DMS153 (cell line): ENCODE results near the gene MEF2B.
"Not testable (repeated sequence)": the region's sequence is repeated elsewhere in the genome, so short reads cannot be mapped to it uniquely, and the experiment has no call there.

ENCODE experiments used
- DNase-seq: peaks from one replicate; lab custom pipeline; 2025; lab: John Stamatoyannopoulos, UW

Gene MEF2B

GRCh38 chr19:19126102-19126501 lies 44.0 kb downstream of the MEF2B start:
- no peak for DNase-seq

GRCh38 chr19:19123386-19123785 lies 46.7 kb downstream of the MEF2B start:
- no peak for DNase-seq

- DNase-seq = no peak
These were observed 47.2 kb downstream of the MEF2B start for GRCh38 chr19:19122902-19123301.

DNA sequence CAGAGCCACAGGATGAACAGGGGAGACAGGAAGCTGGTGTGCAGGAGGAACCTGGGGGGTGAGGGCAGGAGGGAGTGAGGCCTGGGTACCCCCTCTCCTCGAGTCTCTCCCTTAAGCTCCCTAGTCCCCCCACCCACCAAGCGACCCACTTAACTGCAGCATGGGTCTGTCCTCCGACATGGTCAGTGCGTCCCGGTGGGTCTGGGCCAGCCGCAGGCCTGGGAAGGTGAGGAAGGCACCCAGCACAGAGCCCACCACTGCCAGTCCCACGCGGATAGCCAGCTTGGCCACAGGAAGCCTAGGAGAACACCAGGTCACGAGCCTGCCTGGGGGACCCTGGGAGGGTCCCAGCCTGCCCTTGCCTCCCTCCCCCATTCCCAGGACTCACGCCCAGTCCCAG lies 48.7 kb downstream of the MEF2B start:
- no peak for DNase-seq

- no peak for DNase-seq
These were observed 49.5 kb downstream of the MEF2B start for GRCh38 chr19:19120308-19121231.

- DNase-seq = no peak
These were observed 50.5 kb downstream of the MEF2B start for GRCh38 chr19:19119325-19120237.

- peak; percentile 0 for DNase-seq
These were observed 54.1 kb downstream of the MEF2B start for GRCh38 chr19:19115954-19116353.

- DNase-seq = no peak
These were observed 56.9 kb downstream of the MEF2B start for GRCh38 chr19:19113040-19113626.

GRCh38 chr19:19111967-19112580 lies 58.0 kb downstream of the MEF2B start:
- DNase-seq = no peak

DNA sequence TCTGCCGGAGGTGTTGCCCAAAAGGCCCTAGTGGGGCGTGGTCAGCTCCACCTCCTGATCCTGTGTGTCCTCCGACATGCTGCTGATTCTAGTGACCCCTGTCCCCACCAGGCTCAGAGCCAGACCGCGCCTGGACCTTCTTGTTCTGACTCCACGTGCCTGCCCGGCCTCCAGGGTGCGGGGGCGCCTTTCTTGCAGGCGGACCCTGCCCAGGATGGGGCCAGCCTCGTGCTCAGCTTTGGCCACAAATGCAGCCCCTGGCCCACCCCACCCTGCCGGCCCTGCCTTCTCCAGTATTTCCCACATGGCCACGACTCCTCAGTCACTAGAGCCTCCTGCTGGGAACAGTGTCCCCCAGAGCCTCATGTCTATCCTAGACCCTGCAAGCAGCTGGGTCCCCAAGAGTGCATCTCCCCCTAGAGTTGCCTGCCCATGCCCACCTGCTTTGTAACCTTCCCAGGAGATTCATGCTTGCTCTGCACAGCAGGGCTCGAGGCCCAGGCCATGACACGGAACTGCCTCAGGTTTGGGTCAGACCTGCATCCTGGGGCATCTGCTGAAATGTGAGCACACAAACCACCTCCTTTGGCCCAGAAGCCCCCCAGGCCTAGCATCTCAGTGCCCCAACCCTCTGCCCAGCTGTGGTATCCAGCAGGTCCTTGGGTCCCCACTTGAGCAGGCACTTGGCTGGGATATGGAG lies 58.8 kb downstream of the MEF2B start:
- no peak for DNase-seq

GRCh38 chr19:19110410-19111135 lies 59.5 kb downstream of the MEF2B start:
- DNase-seq = no peak

GRCh38 chr19:19109601-19110000 lies 60.5 kb downstream of the MEF2B start:
- DNase-seq = no peak

- no peak for DNase-seq
These were observed 62.4 kb downstream of the MEF2B start for GRCh38 chr19:19107654-19108053.

- not testable (repeated sequence) for DNase-seq
These were observed 63.1 kb downstream of the MEF2B start for GRCh38 chr19:19106938-19107337.

DNA sequence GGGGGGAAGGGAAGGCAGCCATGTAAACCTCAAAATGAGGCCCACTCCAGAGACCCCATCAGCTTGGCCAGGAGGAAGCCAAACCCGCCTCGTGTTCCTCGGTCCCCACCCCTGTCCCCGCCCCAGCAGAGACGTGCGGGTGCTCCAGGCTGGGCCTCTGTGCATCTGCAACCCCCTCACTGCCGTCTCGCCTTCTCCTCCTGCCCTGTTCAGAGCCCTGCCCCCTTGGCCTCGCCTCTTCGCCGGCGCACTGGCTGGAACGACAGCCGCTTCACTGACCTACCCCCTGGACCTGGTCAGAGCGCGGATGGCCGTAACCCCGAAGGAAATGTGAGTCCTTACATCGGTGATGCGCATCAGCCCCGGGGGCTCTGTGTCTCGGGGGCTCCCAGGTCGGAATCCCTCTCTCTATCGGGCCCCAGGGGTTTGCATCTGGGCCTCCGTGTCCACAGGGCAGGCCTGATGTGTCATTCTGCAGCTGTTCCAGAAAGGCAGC lies 64.0 kb downstream of the MEF2B start:
- no peak for DNase-seq

DNA sequence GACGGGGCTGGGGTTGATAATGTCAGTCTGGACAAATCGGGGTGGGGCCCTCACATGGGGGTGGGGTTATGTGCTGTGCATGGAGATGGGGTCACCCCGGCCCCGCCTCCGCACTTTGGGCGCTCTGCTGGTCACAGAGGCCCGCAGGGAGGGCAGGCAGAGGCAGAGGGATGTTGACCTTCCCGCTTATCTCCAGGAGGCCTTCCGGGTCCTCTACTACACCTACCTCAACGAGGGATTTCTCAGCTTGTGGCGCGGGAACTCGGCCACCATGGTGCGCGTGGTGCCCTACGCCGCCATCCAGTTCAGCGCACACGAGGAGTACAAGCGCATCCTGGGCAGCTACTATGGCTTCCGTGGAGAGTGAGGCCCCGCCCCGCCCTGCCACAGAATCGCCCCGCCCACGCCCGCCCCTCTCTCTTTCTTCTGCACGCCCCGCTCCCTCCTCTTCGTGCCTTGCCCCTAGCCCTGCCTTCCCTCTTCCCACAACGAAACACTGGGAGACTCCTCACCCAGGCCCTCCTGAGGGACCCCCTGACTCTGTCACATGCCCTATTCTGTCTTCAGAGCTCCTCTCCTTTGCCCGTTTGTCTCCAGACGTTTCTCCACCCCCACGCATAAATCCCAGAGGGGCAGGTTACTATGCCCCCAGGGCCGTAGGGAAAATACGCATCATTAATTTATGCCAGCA lies 64.6 kb downstream of the MEF2B start:
- peak; percentile 61 for DNase-seq

DNA sequence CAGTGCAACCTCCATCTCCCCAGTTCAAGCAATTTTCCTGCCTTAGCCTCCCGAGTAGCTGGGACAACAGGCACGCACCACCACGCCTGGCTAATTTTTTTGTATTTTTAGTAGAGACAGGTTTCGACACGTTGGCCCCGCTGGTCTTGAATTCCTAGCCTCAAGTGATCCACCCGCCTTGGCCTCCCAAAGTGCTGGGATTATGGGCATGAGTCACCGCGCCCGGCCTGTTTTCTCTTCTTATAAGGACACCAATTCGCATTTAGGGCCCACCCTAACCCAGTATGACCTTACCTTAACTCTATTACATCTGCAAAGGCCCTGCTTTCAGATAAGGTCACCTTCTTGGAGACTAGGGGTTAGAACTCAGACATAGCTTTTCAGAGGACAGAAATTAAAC lies 66.9 kb downstream of the MEF2B start:
- DNase-seq = no peak

GRCh38 chr19:19102566-19102965 lies 67.5 kb downstream of the MEF2B start:
- not testable (repeated sequence) for DNase-seq

DNA sequence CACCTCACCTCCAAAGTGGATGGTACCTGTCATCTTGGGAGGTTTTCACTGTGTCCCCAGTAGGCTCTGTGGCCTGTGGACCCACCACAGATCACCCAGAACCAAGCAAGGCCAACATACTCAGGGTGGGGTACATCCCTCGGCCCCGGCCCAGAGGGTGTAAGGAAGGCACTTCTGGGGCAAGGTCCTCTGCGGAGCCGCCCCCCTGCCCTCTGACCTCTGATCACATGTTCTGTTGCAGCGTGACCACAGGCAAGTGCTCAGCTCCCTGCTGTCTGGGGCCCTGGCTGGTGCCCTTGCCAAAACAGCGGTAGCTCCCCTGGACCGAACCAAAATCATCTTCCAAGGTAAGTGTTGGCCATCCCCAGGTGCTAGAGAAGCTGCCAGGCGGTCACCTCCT lies 68.5 kb downstream of the MEF2B start:
- no peak for DNase-seq
